NCI-H345 treated with DMSO at 0.1 percent for 48 hours (cell line): ENCODE measurements around the gene BABAM2.
"Not testable (repeated sequence)": the region's sequence is repeated elsewhere in the genome, so short reads cannot be mapped to it uniquely, and the experiment has no call there.

Experiments used
- DNase-seq: peaks from one replicate; lab custom pipeline; 2025; ENCODE audit not compliant: unreplicated experiment; lab: John Stamatoyannopoulos, UW

BABAM2 gene

DNA sequence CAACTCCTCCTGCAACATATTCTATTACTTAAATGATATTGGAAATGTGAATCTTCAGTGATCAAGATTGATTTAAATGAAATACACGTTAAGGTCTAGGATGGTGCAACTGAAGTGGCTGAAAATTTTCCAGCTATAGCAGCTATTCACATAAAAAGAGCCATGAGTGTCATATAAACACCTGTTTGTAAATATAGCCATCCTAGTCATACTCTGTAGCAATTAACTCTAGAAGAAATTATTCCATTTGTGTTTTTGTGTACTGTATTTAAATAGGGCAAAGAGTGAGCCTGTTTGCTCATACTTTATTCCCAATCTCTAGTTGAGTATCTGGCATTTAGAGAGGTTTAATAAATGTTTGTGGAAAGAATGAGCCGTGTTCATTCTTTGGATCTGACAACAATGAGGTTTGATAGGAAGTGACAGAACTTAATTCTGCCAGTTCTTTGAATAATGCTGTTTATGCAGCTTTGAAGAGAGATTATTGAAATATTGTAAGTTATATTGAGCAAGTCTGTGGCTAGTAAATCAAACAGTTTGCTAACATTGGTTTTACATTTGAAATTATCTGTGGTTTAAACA is 49.7 kb downstream of the BABAM2 start:
- DNase-seq = no peak

DNA sequence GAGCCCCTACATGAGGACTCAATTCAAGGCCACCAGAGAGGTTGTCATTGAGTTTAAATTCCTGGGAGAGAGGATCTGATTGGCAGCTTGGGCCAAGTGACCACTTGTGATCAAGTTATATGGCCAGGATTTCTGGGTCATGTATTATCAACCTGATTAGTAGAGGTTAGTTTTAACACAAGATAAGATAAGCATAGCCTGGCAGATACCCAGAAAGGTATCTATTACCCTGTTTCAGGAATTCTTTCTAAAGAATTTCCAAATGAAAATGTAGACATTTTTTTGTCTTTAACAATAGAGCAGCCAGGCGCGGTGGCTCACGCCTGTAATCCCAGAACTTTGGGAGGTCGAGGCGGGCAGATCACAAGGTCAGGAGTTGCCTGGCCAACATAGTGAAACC is 50.5 kb downstream of the BABAM2 start:
- no peak for DNase-seq

DNA sequence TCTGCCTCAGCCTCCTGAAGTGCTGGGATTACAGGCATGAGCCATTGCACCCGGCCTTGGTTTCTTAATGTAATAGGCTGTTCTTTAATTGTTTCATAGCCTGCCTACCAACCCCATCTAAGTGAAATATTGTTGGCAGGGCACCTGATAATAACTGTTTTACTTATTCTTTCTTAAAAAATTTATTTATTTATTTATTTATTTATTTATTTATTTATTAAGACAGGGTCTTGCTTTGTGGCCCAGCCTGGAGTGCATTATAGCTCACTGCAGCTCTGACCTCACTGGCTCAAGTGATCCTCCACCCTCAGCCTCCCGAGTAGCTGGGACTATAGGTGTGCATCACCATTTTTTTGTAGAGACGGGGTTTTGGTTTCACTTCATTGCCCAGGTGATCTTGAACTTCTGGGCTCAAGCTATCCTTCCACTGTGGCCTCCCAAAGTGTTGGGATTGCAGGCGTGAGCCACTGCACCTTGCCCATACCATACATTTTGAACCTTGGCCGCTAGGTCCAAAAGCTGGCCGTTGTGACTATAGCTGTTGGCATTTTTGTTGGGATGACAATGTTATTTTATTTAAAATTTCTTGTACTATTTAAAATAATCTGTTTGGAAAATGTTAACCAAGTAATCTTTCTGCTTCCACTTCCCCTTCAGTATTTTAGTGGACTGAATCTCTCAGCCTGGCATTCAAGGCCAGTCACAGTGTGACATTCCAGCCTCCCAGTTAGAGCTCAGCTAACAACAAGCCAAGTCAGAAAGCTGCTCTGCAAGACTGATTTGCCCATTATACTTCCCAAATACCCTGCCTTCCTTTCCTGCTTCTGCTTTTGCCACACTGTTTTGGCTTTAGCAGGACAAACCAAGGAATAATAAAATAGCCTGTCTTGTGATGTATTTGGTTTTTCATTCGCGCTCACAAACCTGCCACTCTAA is 52.4 kb downstream of the BABAM2 start:
- no peak for DNase-seq

GRCh38 chr2:27946530-27947060 is 56.1 kb downstream of the BABAM2 start:
- DNase-seq = no peak

- no peak for DNase-seq
Measured at GRCh38 chr2:27952070-27952469, 61.5 kb downstream of the BABAM2 start.

DNA sequence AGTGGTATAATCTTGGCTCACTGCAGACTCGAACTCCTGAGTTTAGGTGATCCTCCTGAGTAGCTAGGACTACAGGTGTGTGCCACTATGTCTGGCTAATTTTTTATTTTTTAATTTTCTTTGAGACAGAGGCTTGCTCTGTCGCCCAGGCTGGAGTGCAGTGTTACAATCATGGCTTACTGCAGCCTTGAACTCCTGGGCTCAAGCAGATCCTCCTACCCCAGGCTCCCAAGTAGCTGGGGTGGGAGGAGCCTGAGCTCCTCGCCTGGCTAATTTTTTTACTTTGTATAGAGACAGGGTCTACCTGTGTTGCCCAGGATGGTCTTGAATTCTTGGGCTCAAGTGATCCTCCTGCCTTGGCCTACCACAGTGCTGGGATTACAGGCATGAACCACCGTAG is 62.5 kb downstream of the BABAM2 start:
- no peak for DNase-seq

DNA sequence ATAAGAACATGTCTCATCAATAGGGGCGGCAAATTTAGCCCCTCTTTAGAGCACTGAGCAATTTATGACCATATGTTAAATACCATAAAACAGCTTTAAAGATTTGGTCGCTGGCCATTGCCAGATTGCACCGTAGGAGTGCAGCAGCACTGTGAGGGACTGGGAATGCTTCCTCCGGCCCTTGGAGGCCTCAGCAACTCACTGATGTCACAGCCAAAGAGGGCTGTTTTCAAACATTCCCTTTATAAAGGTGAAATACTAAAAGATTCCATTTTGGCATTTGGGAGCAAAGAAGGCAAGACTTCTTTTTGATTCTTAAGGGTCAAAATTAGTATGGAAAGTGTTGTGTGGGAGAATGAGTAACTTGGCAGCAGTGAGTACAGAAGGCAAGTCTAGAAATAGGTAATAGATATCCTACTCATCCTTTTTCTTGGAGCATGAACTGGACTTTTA is 63.7 kb downstream of the BABAM2 start:
- DNase-seq = no peak

- no peak for DNase-seq
Measured at GRCh38 chr2:27954771-27955383, 64.3 kb downstream of the BABAM2 start.

DNA sequence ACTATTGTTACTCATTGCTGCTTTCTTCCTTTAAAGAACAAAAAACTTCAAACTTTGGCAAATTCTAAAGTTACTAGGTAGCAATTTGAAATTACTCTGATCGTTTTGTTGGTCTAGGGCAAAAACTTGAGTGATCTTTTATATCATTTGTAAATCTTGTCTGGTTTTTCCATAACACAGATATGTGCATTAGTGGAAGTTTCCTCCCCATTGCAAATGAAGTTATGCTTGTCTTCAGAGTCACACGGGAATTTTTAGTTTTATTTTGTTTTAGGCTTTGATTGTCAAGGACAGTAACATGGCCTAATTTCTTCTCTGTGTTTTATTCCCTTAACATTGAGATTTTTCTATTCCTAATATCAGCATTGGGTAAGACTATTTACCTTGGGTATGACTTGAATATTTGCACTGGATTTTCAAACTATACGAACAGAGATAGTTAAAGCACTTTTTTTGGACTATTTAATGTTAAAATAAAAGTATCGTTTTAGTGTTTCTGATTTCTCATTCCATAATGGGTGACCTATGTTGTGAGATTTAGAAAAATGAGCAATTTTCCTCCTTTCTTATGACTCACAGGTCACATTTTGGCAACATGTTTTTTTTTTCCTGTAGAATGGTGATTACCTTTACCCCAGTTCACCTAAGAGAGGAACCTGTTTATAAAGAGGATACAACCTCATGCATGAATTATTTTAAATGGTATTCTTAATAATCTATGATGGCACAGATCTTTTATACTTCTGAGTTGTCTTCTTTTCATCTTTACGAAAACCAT is 65.0 kb downstream of the BABAM2 start:
- no peak for DNase-seq

GRCh38 chr2:27956888-27957287 is 66.4 kb downstream of the BABAM2 start:
- no peak for DNase-seq

- no peak for DNase-seq
Measured at GRCh38 chr2:27958711-27959378, 68.3 kb downstream of the BABAM2 start.

DNA sequence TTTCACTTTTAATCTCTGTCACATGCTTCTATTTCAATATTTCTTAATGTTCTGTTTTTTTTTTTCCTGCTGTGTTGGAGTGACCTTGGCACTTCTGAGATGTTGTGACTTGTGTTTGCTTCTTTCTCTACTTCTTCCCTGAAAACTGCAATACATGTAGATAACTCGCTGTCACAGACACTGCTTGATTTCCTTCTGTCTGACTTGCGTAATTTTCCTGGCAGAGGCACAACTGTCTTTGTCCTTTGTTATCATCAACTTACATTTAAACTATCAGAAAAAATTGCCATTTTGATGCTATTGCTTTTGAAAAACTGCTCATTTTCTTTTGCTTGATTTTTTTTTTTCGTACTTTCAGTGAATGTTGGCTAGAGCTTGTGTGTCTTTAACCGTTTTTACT is 69.0 kb downstream of the BABAM2 start:
- no peak for DNase-seq

DNA sequence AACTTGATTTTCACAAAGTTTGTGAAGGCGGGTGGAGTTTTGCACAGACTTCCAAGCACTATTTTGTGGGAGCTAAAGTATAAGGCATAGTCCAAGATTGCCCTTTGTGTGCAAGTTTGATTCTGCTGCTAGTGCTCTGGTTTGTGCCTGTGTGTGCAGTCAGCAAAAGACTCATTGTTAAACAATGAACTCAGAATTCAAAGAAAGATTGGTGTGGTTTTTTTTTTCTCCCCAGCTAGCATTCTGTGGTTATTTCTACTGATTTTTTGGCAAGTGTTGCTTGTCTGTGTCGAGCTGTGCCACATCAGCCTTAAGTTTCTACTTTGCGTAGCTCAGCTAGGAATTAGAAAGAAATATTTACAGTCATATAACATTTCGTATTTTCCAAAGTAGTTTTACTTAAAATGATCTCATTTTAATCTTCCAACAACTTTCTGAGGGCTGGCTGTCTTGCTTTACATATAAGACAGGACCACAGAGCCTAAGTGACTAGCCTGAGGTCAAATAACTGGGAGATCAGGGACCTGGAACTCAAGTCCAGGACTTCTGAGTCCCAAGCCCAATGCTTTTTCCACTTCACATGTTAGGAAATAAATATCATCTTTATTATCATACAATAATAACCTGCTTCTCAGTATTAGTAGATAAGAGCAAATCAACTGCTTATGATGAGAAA is 69.8 kb downstream of the BABAM2 start:
- DNase-seq = no peak

GRCh38 chr2:27962006-27962405 is 71.5 kb downstream of the BABAM2 start:
- no peak for DNase-seq

- DNase-seq = no peak
Measured at GRCh38 chr2:27963472-27963871, 72.9 kb downstream of the BABAM2 start.

- DNase-seq = no peak
Measured at GRCh38 chr2:27964067-27964466, 73.5 kb downstream of the BABAM2 start.

DNA sequence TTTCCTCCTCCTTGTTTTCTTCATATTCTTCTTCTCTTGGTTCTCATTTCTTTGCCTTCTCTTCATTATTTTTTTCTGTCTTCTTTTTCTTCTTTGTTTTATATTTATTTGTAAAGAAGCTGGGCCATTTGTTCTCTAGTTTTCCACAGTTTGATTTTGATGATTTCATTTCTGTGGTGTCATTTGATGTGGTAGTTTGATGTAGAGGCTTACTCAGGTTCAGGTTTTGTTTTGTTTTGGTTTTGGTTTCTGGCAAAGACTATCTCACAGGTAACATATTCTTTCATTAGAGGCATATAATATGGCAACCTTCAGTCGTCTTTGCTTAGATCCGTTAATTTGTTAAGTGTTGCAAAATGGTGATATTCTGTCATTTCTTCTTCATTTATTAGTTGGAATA is 75.3 kb downstream of the BABAM2 start:
- DNase-seq = no peak

DNA sequence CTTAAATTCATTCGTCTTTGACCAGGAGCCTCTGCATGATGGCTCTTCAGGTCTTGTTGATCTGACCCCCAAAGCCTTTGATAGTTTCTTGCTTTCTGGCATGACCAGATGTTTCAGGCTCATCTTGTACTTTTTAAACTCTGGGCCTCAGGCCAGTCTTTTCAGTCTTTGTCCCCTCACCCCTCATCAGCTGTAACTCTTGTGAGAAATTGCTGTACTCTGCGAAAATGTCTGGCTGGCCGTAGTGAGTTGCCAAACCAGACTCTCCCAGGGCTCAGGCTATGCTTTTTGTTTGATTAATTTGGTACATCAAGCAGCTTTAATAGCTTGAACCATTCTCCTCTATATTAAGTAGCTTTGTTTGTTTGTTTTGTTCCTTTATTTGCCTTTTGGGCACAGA is 75.9 kb downstream of the BABAM2 start:
- no peak for DNase-seq

- no peak for DNase-seq
Measured at GRCh38 chr2:27967076-27967475, 76.5 kb downstream of the BABAM2 start.

DNA sequence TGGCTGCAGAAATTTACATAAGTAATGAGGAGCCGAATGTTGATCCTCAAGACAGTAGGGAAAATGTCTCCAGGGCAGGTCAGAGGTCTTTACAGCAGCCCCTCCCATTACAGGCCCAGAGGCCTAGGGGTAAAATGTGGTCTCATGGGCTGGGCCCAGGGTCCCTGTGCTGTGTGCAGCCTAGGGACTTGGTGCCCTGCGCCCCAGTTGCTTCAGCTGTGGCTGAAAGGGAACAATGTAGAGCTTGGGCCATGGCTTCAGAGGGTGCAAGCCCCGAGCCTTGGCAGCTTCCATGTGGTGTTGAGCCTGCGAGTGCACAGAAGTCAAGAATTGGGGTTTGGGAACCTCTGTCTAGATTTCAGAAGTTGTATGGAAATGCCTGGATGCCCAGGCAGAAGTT is 77.5 kb downstream of the BABAM2 start:
- not testable (repeated sequence) for DNase-seq
